ENCODE data around the gene UGT1A8. TPM values are rescaled to one million over a fixed set of nuclear protein-coding genes. Genes with fewer than 3 reads are reported as not detected.

Gene UGT1A8
- total RNA-seq, 1 experiment from 2014 or later: 0.17 TPM

- H3K4me3 ChIP-seq: no peak overlapping the region
- BruUV-seq (replicated peaks): no TSS peak
- H2AFZ ChIP-seq: no peak overlapping the region
- POLR2A ChIA-PET (ENCODE audit: unreplicated experiment): no interaction called here
- peaks cover 23% of the 10 kb centered on the region for H3K9me3 ChIP-seq (ENCODE audit: insufficient read depth, low read depth)
- H3K4me1 ChIP-seq (replicated peaks; ENCODE audit: insufficient read depth): no peaks in the 10 kb centered on the region
- H3K36me3 ChIP-seq (ENCODE audit: low read depth): no peaks in the 10 kb centered on the region
- no peak for DNase-seq
- H4K20me1 ChIP-seq (ENCODE audit: insufficient read depth): no peaks in the 10 kb centered on the region
- intact Hi-C loops (cut with micrococcal nuclease; ENCODE audit: unreplicated experiment): no loop called here
- TF ChIP-seq, protein P1, sequence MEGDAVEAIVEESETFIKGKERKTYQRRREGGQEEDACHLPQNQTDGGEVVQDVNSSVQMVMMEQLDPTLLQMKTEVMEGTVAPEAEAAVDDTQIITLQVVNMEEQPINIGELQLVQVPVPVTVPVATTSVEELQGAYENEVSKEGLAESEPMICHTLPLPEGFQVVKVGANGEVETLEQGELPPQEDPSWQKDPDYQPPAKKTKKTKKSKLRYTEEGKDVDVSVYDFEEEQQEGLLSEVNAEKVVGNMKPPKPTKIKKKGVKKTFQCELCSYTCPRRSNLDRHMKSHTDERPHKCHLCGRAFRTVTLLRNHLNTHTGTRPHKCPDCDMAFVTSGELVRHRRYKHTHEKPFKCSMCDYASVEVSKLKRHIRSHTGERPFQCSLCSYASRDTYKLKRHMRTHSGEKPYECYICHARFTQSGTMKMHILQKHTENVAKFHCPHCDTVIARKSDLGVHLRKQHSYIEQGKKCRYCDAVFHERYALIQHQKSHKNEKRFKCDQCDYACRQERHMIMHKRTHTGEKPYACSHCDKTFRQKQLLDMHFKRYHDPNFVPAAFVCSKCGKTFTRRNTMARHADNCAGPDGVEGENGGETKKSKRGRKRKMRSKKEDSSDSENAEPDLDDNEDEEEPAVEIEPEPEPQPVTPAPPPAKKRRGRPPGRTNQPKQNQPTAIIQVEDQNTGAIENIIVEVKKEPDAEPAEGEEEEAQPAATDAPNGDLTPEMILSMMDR (conservative IDR thresholded peaks at IDR 0.05): no peak
- no peaks in the 10 kb centered on the region for H3K79me2 ChIP-seq (ENCODE audit: low read depth)
- H3F3A ChIP-seq (ENCODE audit: insufficient read depth, low read depth): no peaks in the 10 kb centered on the region; the same call in 1 of the 2 replicates
- H3K4me2 ChIP-seq: no peak overlapping the region
- CTCF ChIA-PET: no interaction called here
- H3K27me3 ChIP-seq (ENCODE audit: insufficient read depth, low read depth): no peaks in the 10 kb centered on the region
- no peak overlapping the region for H3K27ac ChIP-seq
- H3K9me2 ChIP-seq (ENCODE audit: insufficient read depth): no peaks in the 10 kb centered on the region
Observed at GRCh38 chr2:233604826-233605225, 12.6 kb upstream of the UGT1A8 start.

- ChIA-PET CTCF (no interaction called here), POLR2A (ENCODE audit: unreplicated experiment) (no interaction called here)
- Histone ChIP-seq H3K9me3 (ENCODE audit: insufficient read depth, low read depth) (peaks cover 27% of the 10 kb centered on the region), H3K4me2 (no peak overlapping the region), H3K27ac (no peak overlapping the region), H3K4me1 (replicated peaks; ENCODE audit: insufficient read depth) (no peaks in the 10 kb centered on the region), H2AFZ (no peak overlapping the region), H3K36me3 (ENCODE audit: low read depth) (no peaks in the 10 kb centered on the region), H3K27me3 (ENCODE audit: insufficient read depth, low read depth) (no peaks in the 10 kb centered on the region), H3K9me2 (ENCODE audit: insufficient read depth) (no peaks in the 10 kb centered on the region), H3K79me2 (ENCODE audit: low read depth) (no peaks in the 10 kb centered on the region), H3K4me3 (no peak overlapping the region), H4K20me1 (ENCODE audit: insufficient read depth) (no peaks in the 10 kb centered on the region), H3F3A (ENCODE audit: insufficient read depth, low read depth) (no peaks in the 10 kb centered on the region; the same call in 1 of the 2 replicates)
- no peak for DNase-seq
- TF ChIP-seq, protein P1 (conservative IDR thresholded peaks at IDR 0.05): no peak
- no peak for TF ChIP-seq EZH2 (IDR thresholded peaks at IDR 0.05; ENCODE audit: low read depth)
- BruUV-seq (replicated peaks): no TSS peak
- intact Hi-C loops (cut with micrococcal nuclease; ENCODE audit: unreplicated experiment): no loop called here
Observed at GRCh38 chr2:233605680-233606079, 11.8 kb upstream of the UGT1A8 start.

- CTCF ChIA-PET: no interaction called here
Observed at GRCh38 chr2:233611284-233611683, 6.1 kb upstream of the UGT1A8 start.

More at GRCh38 chr2:233611284-233611683, 6.1 kb upstream of the UGT1A8 start:
- H3F3A ChIP-seq (ENCODE audit: insufficient read depth, low read depth): no peaks in the 10 kb centered on the region; the same call in 1 of the 2 replicates
- peaks cover 22% of the 10 kb centered on the region for H3K9me3 ChIP-seq (ENCODE audit: insufficient read depth, low read depth)
- no peaks in the 10 kb centered on the region for H3K79me2 ChIP-seq (ENCODE audit: low read depth)
- intact Hi-C loops (cut with micrococcal nuclease; ENCODE audit: unreplicated experiment): no loop called here
- no peak overlapping the region for H3K4me3 ChIP-seq
- H3K9me2 ChIP-seq (ENCODE audit: insufficient read depth): no peaks in the 10 kb centered on the region
- H3K4me2 ChIP-seq: no peak overlapping the region
- no peak overlapping the region for H3K27ac ChIP-seq
- no peaks in the 10 kb centered on the region for H3K36me3 ChIP-seq (ENCODE audit: low read depth)
- H3K27me3 ChIP-seq (ENCODE audit: insufficient read depth, low read depth): no peaks in the 10 kb centered on the region
- no peaks in the 10 kb centered on the region for H3K4me1 ChIP-seq (replicated peaks; ENCODE audit: insufficient read depth)
- POLR2A ChIA-PET (ENCODE audit: unreplicated experiment): interaction anchor here (0.6 kb wide), 1 partner anchor 80 kb away, joined by 3 read pairs; no protein-coding TSS in a partner anchor
- no peaks in the 10 kb centered on the region for H4K20me1 ChIP-seq (ENCODE audit: insufficient read depth)
- H2AFZ ChIP-seq: no peak overlapping the region
- no peak for DNase-seq
- TF ChIP-seq, protein P1 (conservative IDR thresholded peaks at IDR 0.05): no peak
- TF ChIP-seq EZH2 (IDR thresholded peaks at IDR 0.05; ENCODE audit: low read depth): no peak
- BruUV-seq (replicated peaks): no TSS peak
